Uterus (tissue), 4 donors: ENCODE measurements around the gene TMEM213. TPM values are rescaled to one million over a fixed set of nuclear protein-coding genes. Genes with fewer than 3 reads are reported as not detected.

Source experiments
- DNase-seq, 2 donors: peaks; one replicate each; pipeline ENCODE4 v3.0.0-alpha.2; 2019 to 2020
- H3K27ac ChIP-seq, 2 donors: fragments of 200-600 bp; sonication (generic); 1 replicate in 1 of 2; 2 replicates in 1 of 2; pipeline ENCODE4 v1.5.1; 2016 to 2018
- H3K27me3 ChIP-seq, 2 donors: fragments of 200-600 bp; sonication (generic); one replicate each; pipeline ENCODE4 v1.5.1; 2018 to 2019; ENCODE audit warnings: control low read depth in 1 of 2
- H3K36me3 ChIP-seq, 2 donors: fragments of 200-600 bp; sonication (generic); one replicate each; pipeline ENCODE4 v1.5.1; 2019; ENCODE audit warnings: control low read depth in 1 of 2
- H3K4me1 ChIP-seq, 2 donors: fragments of 200-600 bp; sonication (generic); one replicate each; pipeline ENCODE4 v1.5.1; 2018 to 2019; ENCODE audit warnings: control low read depth in 1 of 2
- H3K4me3 ChIP-seq, 2 donors: fragments of 200-600 bp; sonication (generic); 1 replicate in 1 of 2; 2 replicates in 1 of 2; pipeline ENCODE4 v1.5.1; 2018 to 2019; ENCODE audit warnings: mild to moderate bottlenecking in 1 of 2
- H3K9me3 ChIP-seq, 2 donors: fragments of 200-600 bp; sonication (generic); one replicate each; pipeline ENCODE4 v1.5.1; 2019; ENCODE audit warnings: control low read depth in 1 of 2
- CTCF ChIP-seq, 4 experiments: fragments of 200-600 bp in 2 of 4; fragments of 450-650 bp in 2 of 4; sonication (generic) in 2 of 4; IDR thresholded peaks; one replicate each; pipeline ENCODE4 v1.5.1; 2016 to 2019; ENCODE audit warnings: antibody characterized with exemption in 4 of 4, mild to moderate bottlenecking in 2 of 4, moderate library complexity in 1 of 4
- POLR2A ChIP-seq, 2 donors: fragments of 450-650 bp; IDR thresholded peaks; one replicate each; pipeline ENCODE4 v1.6.1; 2016; ENCODE audit warnings: antibody characterized with exemption in 2 of 2, mild to moderate bottlenecking in 1 of 2, moderate library complexity in 1 of 2
- intact Hi-C: fragments of 100-400 bp; cut with DNase I; formaldehyde crosslinking; loops from one replicate; pipeline ENCODE4 v1.15.1; 2023; ENCODE audit warnings: low total_unique reads
- total RNA-seq, 4 donors: library from RNA; depleted of rRNA in 3 of 4; stranded (reverse); fragments of >200 nt in 3 of 4; gene quantifications; one replicate each; pipeline versions ENCODE4 v1.1.0 to v1.2.4, GENCODE V29; 2014 to 2023
- donor health status: DM: yes; HTN: yes; CAD: no.

The TMEM213 gene
- total RNA-seq, 4 donors from 2014 or later: 0.35 TPM; not detected in 3

- no peaks in the 10 kb centered on the region for H3K27me3 ChIP-seq
- no peaks in the 10 kb centered on the region for H3K4me1 ChIP-seq
- H3K36me3 ChIP-seq: no peaks in the 10 kb centered on the region
- no peaks in the 10 kb centered on the region for H3K9me3 ChIP-seq
- no peak overlapping the region for H3K27ac ChIP-seq
- intact Hi-C loops: no loop called here
- DNase-seq: no peak
- TF ChIP-seq CTCF (IDR thresholded peaks at IDR 0.05) (no peak), POLR2A (IDR thresholded peaks at IDR 0.05) (no peak)
- H3K4me3 ChIP-seq: no peak overlapping the region
These were observed 50.5 kb downstream of the TMEM213 start for GRCh38 chr7:138848056-138848980.

GRCh38 chr7:138849701-138850100 lies 51.9 kb downstream of the TMEM213 start:
- Histone ChIP-seq H3K27me3 (no peaks in the 10 kb centered on the region), H3K4me3 (no peak overlapping the region), H3K9me3 (no peaks in the 10 kb centered on the region), H3K36me3 (no peaks in the 10 kb centered on the region), H3K4me1 (no peaks in the 10 kb centered on the region), H3K27ac (no peak overlapping the region)
- DNase-seq: no peak
- TF ChIP-seq CTCF (IDR thresholded peaks at IDR 0.05) (no peak), POLR2A (IDR thresholded peaks at IDR 0.05) (no peak)
- intact Hi-C loops: no loop called here

- no peaks in the 10 kb centered on the region for H3K9me3 ChIP-seq
- no peak for DNase-seq
- H3K4me3 ChIP-seq: no peak overlapping the region
- intact Hi-C loops: no loop called here
- H3K27ac ChIP-seq: no peak overlapping the region
- H3K36me3 ChIP-seq: no peaks in the 10 kb centered on the region
- TF ChIP-seq POLR2A (IDR thresholded peaks at IDR 0.05): no peak
- TF ChIP-seq CTCF (IDR thresholded peaks at IDR 0.05): no peak
- no peaks in the 10 kb centered on the region for H3K27me3 ChIP-seq
- H3K4me1 ChIP-seq: no peaks in the 10 kb centered on the region
These were observed 54.7 kb downstream of the TMEM213 start for GRCh38 chr7:138852469-138852868.

GRCh38 chr7:138853448-138853847 lies 55.7 kb downstream of the TMEM213 start:
- Histone ChIP-seq H3K36me3 (no peaks in the 10 kb centered on the region), H3K4me3 (no peak overlapping the region), H3K4me1 (no peaks in the 10 kb centered on the region), H3K27ac (no peak overlapping the region), H3K27me3 (no peaks in the 10 kb centered on the region), H3K9me3 (no peaks in the 10 kb centered on the region)
- intact Hi-C loops: no loop called here
- no peak for TF ChIP-seq POLR2A (IDR thresholded peaks at IDR 0.05)
- no peak for TF ChIP-seq CTCF (IDR thresholded peaks at IDR 0.05)
- no peak for DNase-seq

- no peak overlapping the region for H3K27ac ChIP-seq
- no peaks in the 10 kb centered on the region for H3K36me3 ChIP-seq
- no peak for TF ChIP-seq CTCF (IDR thresholded peaks at IDR 0.05)
- TF ChIP-seq POLR2A (IDR thresholded peaks at IDR 0.05): no peak
- no peaks in the 10 kb centered on the region for H3K27me3 ChIP-seq
- H3K4me3 ChIP-seq: no peak overlapping the region
- H3K9me3 ChIP-seq: no peaks in the 10 kb centered on the region
- no peaks in the 10 kb centered on the region for H3K4me1 ChIP-seq
- DNase-seq: no peak
- intact Hi-C loops: no loop called here
These were observed 56.4 kb downstream of the TMEM213 start for GRCh38 chr7:138854115-138854645.
